HG03521 (cell line): ENCODE results near the gene TRIM72.
"Not testable (repeated sequence)": the region's sequence is repeated elsewhere in the genome, so short reads cannot be mapped to it uniquely, and the experiment has no call there.

Source experiments
- ATAC-seq: cut with Tn5 transposase; IDR thresholded peaks from one replicate; pipeline ENCODE4 v1.9.1; 2021; ENCODE audit warnings: mild to moderate bottlenecking, moderate library complexity; ENCODE audit not compliant: unreplicated experiment

TRIM72 gene, protein sequence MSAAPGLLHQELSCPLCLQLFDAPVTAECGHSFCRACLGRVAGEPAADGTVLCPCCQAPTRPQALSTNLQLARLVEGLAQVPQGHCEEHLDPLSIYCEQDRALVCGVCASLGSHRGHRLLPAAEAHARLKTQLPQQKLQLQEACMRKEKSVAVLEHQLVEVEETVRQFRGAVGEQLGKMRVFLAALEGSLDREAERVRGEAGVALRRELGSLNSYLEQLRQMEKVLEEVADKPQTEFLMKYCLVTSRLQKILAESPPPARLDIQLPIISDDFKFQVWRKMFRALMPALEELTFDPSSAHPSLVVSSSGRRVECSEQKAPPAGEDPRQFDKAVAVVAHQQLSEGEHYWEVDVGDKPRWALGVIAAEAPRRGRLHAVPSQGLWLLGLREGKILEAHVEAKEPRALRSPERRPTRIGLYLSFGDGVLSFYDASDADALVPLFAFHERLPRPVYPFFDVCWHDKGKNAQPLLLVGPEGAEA

DNA sequence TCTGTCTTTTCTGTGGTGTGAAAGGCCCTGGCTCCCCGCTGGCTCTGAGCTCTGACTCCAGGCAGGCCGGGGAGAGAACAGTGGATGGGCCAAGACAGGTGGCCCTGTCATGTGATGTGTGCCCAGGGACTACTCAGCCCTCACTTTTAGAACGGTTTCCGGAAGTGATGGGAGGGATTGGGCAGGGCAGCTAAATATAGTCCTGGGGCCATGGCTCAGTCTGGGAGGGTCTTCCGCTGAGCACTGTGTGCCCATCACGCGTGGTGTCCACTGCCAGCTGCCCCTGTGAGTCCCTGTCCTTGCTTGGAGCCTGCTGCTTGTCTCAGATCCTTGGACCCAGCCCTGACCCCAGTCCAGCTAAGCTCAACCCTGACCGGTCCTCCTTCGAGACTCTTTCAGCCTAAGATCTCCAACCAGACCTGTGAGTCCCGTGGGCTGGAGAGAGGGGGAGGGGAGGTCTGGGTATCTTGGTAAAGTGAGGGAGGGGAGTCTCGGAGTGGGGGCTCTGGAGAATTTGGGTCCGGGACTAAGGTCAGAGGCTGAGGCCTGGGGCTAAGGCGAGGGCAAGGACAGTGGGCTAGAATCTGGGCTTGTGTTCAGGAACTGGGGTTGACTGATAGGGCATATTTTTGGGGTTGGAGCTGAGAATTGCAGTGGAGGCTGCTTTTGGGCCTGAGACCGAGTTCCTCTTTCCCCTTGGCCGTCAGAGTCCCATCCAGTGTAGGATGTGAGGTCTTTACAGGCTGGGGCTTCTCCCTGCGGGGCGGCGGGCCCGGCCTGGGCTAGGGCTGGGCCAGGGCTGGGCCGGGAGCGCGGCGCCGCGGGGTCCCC lies at the start of gene TRIM72:
TRIM72 (plus strand) TSS at position 243 of the 831 bp plus-strand sequence. CDS start 620 bp downstream, outside the sequence.
- ATAC-seq: no peak

DNA sequence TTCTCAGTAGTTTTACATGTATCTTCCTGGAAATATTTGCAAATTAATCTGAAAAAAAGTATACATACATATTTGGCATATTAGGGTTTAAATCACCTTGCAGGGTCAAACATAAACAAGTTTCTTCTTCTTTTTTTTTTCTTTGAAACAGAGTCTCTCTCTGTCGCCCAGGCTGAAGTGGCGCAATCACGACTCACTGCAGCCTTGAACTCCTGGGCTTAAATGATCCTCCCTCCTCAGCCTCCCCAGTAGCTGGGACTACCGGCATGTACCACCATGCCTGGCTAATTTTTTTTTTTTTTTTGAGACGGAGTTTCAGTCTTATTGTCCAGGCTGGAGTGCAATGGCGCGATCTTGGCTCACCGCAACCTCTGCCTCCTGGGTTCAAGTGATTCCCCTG lies 46.6 kb upstream of the TRIM72 start:
- ATAC-seq: no peak

DNA sequence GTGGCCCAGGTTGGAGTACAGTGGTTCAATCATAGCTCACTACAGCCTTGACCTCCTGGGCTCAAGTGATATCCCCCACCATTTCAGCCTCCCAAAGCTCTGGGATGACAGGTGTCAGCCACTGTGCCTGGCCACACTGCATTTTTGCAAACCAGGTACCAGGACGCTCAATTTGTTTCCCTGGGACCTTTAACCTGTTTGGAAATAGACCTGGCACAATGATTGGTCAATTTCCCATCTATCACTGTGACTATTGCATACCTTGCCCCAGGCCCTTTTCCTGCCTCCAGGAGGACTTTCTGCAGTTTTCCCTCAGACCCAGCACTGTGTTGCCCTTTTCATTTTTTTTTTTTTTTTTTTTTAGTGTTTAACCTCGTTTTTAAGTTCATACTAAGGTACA lies 45.1 kb upstream of the TRIM72 start:
- ATAC-seq: no peak

DNA sequence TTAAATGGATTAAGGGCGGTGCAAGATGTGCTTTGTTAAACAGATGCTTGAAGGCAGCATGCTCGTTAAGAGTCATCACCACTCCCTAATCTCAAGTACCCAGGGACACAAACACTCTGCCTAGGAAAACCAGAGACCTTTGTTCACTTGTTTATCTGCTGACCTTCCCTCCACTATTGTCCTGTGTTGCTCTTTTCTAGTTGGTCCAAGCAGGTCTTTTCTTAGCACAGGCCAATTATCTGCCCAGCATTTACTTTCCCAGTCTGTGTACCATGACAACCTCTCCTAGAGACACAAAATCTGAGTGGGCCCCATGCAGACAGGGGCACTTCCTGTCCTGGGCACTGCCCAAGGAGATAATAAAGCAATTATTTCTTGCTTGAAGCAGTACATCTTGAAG lies 43.9 kb upstream of the TRIM72 start:
- not testable (repeated sequence) for ATAC-seq

DNA sequence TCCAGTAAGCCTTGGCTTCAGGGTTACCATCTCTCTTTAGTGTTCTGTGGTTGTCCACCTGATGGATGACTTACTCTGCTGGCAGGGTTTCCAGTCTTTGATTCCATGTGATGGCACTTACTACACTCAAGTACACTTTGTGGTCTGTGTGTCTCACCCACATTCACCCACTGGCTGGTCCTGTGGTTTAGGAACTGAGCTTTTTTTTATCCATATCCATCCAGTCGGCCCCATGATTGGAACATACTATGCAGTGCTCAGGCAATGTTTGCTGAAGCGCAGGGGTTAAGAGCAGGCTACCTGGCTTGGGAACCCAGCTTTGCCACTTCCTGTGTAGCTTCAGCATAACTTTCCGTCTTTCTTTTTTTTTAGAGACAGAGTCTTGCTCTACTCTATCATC lies 36.8 kb upstream of the TRIM72 start:
- ATAC-seq: no peak

DNA sequence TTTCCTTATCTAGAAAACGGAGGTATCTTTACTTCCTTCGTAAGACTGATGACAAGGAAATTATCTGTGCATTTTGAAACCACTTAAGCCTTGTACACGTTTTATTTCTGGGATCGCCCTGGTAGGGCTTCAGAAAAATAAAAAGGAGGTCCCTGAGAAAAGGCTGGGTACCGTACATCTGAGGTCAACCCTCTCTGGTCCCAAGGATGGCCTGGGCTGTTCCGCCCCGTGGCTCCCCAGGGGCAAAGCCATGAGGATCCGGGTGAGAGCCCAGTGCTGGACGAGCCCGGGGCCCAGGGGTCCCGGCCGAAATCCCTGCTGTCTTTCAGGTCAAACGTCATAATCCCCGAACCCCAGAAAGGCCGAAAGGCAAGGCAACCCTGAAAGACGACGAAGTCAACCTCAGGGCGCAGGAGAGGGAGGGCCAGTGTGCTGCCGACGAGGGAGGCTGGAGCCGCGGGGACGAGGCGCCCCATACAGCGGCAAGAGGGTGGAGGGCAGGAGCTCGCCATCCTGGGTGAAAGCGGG lies 34.6 kb upstream of the TRIM72 start:
- no peak for ATAC-seq

DNA sequence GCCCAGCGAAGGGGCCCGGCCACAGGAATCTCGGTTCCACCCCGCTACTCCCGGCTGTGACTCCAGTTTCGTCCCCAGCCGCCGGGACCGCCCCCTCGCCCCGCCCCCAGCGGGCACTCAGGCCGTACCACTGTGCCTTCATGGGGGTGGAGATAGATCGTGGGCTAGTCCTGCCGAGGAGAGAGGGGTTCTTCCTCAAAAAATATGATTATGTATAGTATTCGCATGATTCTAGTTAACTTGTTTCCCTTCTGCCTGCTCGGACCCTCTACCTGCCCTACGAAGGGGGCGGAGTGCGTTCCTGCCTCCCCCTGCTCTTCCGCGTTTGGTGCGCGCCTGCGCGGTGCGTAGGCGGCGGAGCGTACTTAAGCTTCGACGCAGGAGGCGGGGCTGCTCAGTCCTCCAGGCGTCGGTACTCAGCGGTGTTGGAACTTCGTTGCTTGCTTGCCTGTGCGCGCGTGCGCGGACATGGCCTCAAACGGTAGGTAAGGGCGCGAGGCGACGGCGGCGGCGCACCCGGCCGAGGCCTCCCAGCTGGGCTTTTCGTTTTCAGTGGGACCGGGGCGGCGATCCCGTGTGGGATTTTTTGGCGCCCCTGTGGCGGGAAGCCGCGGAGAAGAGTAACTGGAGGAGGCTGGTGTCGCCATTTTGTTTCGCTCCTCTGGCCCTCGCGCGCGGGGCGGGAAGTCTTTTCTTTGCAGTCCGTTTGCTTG lies 34.0 kb upstream of the TRIM72 start, which contains the start of gene FUS:
FUS (plus strand) TSS at position 393 of the 713 bp plus-strand sequence; CDS start at position 469, 76 bp downstream.
- ATAC-seq: peak; percentile 66

DNA sequence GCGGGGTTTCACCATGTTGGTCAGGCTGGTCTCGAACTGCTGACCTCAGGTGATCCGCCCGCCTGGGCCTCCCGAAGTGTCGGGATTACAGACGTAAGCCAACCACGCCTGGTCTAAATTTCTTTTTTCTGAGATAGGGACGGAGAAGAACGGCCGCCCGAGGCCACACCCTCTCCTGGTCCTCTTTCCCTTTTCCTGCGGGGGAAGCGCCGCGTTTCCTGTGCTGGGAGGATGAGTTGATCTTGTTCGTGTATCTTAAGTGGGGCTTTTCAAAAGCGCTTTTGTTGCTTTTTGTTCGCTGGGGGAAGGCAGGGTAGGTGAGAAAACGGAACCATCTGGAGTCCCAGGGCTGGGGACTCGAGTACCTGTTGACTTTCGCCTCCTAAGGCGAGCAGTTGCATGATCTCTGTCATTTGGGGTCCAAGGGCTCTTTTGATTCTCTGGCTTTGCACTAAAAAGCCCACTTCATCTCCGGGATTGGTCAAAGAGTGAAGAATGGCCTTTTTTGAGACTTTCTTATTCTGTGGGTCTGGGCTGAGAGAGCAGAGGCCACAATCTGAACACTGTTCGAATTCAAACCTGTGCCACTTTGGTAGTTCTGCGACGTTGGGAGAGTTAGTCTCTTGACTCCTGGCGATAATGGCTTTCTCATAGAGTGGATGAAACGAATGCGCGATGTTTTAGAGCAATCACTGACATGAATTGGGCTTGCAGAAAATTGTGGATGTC lies 32.7 kb upstream of the TRIM72 start:
- ATAC-seq: no peak

DNA sequence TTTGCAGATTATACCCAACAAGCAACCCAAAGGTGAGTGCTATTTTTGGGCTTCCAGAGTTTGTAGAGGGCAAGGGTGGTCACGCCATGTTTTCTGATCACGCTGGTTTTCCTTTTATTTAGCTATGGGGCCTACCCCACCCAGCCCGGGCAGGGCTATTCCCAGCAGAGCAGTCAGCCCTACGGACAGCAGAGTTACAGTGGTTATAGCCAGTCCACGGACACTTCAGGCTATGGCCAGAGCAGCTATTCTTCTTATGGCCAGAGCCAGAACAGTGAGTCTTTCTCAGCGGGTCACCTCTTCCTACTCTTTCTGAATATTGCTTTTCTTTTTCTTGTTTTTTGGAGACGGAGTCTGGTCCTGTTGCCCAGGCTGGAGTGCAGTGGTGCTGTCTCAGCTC lies 31.5 kb upstream of the TRIM72 start:
- no peak for ATAC-seq

DNA sequence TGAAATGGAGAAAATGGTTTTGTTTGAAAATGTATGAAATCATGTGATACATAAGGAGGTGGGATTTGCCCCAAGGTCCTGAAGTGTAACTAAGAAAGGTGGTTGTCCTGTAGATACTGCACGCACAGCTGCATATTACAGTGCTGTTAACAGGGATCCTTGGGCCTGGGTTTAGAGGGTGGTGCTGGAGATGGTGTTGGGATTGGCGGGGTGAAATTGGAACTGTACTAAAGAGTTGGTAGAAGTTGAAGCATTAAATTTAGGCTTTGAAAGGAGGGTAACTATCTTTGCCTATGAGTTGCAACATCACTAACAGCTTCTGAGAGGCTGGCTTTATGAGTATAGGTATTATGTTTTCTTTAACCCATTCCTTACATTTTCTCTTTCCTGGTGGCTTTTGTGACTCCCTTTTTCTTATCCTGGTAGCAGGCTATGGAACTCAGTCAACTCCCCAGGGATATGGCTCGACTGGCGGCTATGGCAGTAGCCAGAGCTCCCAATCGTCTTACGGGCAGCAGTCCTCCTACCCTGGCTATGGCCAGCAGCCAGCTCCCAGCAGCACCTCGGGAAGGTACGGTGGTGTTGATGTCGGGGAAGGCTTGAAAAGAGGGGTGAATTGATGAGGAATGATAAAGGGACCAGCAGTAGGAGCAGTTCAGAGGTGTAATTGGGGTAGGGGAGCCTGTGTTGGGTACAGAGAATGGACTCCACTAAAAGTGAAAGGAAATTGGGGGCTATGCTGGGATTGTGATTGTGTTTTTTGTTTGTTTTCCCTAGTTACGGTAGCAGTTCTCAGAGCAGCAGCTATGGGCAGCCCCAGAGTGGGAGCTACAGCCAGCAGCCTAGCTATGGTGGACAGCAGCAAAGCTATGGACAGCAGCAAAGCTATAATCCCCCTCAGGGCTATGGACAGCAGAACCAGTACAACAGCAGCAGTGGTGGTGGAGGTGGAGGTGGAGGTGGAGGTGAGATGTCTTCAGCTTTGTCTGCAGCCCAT lies 30.2 kb upstream of the TRIM72 start:
- no peak for ATAC-seq

DNA sequence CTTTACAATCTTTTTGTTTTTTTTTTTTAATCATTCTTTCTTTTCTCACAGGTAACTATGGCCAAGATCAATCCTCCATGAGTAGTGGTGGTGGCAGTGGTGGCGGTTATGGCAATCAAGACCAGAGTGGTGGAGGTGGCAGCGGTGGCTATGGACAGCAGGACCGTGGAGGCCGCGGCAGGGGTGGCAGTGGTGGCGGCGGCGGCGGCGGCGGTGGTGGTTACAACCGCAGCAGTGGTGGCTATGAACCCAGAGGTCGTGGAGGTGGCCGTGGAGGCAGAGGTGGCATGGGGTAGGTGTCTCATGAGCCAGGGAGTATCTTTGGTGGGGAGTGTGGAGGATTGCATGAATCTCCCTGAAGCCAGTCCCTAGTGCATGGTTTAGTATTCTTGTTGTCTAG lies 29.0 kb upstream of the TRIM72 start:
- no peak for ATAC-seq

DNA sequence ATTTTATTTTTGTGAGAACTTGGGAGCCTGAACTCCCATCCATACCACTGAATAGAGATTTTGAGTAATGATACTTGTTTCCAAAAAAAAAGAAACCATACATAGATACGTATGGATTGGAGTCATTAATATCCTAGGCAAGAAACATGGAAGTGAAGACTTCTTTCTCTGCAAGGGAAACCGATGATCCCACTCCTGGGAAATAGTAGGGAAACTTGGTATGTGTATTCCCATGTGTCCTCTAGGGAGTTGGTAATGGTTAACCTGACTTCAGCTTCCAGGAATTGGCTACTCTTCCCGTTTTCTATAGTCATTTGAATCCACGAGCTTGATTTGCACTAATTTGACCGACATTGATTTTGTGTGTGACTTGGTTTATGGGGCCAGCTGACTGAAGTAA lies 28.6 kb upstream of the TRIM72 start:
- ATAC-seq: no peak

DNA sequence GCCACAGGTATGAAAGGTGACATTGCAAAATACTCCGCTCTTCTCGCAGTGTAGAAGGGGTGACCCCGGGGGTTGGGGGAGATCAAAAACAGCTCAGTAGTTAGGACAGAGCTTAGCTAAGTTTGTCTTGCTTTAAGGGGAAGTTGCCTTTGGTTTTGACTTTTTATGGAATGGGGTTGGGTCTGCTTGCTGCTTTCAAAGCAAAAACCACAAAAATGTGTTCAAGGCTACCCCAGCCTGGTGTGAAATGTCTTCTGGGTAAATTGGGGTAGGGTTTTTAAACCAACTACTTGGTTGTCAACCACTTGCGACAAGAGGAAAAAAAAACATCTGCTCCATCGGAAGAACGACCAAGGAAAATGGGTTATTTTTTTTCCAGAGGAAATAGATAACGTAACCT lies 27.7 kb upstream of the TRIM72 start:
- no peak for ATAC-seq

DNA sequence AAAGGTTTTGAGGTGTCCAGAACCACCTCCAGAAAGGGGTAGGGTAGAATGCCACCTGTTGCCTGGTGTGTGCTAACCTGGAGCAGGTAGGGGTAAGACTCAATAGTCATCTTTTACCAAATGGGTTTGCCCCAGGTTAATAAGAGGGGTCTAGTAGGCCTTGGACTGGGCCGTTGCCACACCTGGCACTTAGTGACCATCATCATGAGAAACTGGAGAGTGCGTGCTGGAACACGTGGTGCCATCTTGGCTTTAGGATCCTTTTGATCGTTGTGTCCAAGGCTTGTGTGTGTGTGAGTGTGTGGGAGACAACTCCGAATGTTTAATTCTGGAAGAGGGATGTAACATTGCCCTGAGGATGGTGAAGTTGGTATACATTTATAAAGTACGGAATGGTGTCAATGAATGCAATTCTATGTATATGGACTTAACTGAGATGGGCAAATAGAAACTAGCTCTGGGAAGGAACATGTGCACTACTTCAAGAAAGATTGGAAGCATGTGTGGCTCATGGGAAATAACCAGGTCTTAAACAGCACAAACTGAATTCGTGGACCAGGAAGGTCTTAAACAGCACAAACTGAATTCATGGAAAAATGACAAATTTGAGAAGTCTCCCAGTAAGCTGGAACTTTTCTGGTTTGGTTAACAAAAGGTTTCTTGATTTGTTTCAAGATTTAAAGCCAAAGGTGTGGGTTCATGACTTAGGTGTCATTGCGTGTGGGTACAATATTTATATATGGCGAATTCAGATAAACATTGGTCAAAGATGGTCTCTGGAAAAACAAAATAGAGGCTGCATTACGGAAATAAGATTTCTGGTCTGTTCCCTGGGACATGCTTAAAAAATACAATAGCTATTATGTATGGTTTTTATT lies 26.8 kb upstream of the TRIM72 start:
- no peak for ATAC-seq

DNA sequence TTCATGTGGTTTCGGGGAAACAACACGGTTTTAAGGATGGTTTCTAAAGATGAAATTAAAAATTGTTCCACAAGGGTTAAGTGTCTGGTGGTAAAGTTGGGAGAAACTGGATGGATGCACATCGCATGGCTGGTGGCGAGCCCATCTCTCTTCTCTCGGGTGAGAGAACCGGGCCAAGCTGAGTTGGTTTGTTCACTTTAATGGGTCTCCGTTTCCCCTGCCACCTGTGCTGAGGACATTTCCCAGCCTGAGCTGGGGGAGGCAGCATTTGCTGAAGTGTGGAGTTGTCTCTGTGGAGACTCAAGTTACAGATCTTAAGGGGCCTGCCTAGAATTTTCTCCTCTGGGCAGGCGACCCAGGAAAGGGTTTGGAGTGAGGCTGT lies 26.1 kb upstream of the TRIM72 start:
- no peak for ATAC-seq

DNA sequence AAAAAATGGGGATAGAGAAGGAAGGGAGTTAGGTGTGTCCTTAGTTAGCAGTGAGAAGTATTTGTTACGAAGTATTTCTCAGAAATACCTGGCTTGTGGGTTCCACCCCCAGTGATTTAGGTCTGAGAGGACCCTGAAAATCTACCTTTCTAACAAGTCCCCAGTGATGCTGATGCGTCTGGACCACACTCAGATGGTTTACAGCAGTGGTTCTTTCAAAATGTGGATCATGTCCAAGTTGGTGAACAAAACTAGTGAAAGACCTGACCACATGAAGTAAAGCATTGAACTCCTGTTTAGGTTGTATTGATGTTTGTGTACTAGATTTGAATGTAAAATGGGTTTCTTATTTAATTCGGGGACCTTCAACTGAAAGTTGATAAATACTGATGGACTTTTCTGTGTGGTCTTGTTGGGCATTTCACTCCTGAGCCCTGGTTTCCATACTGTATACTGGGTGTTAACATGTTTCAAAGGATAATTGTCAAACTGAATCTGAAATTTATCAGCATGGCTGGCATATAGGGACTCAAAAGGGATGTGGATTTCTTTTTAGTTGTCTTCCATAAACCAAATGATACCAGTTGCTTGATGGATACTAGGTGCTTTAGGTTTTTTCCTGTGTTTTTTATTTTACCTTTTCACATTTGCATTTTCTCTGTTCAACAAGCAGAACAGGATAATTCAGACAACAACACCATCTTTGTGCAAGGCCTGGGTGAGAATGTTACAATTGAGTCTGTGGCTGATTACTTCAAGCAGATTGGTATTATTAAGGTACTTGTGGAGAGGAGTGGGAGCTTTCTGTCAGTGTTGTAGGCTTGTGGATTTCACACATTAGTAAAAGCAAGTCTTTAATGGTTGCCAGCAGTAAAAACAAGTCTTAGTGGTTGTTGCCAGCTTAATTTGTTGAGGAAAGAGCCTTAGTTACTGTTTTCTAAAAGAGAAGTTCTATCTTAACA lies 25.2 kb upstream of the TRIM72 start:
- ATAC-seq: no peak

DNA sequence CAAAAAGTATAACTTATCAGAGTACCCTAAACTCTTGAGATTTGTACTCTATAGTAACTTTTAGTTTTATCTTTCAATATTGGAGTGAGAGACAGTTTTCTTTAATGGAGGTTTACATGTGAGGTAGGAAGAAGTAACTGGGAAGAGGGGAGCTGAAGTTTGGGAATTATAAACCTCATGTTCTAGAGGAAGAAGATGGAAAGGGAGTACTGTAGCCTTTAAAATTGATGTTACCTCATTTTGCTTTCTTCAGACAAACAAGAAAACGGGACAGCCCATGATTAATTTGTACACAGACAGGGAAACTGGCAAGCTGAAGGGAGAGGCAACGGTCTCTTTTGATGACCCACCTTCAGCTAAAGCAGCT lies 24.5 kb upstream of the TRIM72 start:
- no peak for ATAC-seq
